Tibial nerve (tissue), 4 donors: ENCODE data around the gene PPRC1.

Experiments used
- CTCF ChIP-seq, 5 experiments: fragments of 200-600 bp in 3 of 5; fragments of 450-650 bp in 2 of 5; sonication (generic) in 3 of 5; IDR thresholded peaks; one replicate each; pipeline ENCODE4 v1.5.1; 2016 to 2019; ENCODE audit warnings: antibody characterized with exemption in 5 of 5, mild to moderate bottlenecking in 3 of 5, moderate library complexity in 2 of 5
- EP300 ChIP-seq, 2 donors: sonication (generic); formaldehyde crosslinking; IDR thresholded peaks; one replicate each; pipeline ENCODE4 v1.6.1; 2017; ENCODE audit warnings: antibody characterized with exemption in 2 of 2, mild to moderate bottlenecking in 1 of 2
- POLR2A ChIP-seq, 2 donors: fragments of 450-650 bp; IDR thresholded peaks; one replicate each; pipeline ENCODE4 v1.6.1; 2017; ENCODE audit warnings: antibody characterized with exemption in 2 of 2, mild to moderate bottlenecking in 2 of 2, moderate library complexity in 2 of 2

- TF ChIP-seq CTCF (IDR thresholded peaks at IDR 0.05) = no peak
- no peak for TF ChIP-seq POLR2A (IDR thresholded peaks at IDR 0.05)
- no peak for TF ChIP-seq EP300 (IDR thresholded peaks at IDR 0.05)
These were observed 24.4 kb downstream of the PPRC1 start for GRCh38 chr10:102157224-102157623.
